ENCODE data around the gene VAPA.

- TF ChIP-seq RB1 (IDR thresholded peaks at IDR 0.05; ENCODE audit: borderline replicate concordance) (no peak), MAX (IDR thresholded peaks at IDR 0.05; ENCODE audit: low read depth, low read length) (no peak), TCF7 (IDR thresholded peaks at IDR 0.05; ENCODE audit: borderline replicate concordance) (no peak), ESRRA (IDR thresholded peaks at IDR 0.05; ENCODE audit: low read length) (no peak), ATF2 (IDR thresholded peaks at IDR 0.05; ENCODE audit: low read length) (no peak), MTA3 (IDR thresholded peaks at IDR 0.05; ENCODE audit: borderline replicate concordance, low read length) (no peak)
- TF ChIP-seq, protein P1, sequence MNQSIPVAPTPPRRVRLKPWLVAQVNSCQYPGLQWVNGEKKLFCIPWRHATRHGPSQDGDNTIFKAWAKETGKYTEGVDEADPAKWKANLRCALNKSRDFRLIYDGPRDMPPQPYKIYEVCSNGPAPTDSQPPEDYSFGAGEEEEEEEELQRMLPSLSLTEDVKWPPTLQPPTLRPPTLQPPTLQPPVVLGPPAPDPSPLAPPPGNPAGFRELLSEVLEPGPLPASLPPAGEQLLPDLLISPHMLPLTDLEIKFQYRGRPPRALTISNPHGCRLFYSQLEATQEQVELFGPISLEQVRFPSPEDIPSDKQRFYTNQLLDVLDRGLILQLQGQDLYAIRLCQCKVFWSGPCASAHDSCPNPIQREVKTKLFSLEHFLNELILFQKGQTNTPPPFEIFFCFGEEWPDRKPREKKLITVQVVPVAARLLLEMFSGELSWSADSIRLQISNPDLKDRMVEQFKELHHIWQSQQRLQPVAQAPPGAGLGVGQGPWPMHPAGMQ (IDR thresholded peaks at IDR 0.05; ENCODE audit: borderline replicate concordance) = no peak
These were observed 17.3 kb downstream of the VAPA start for GRCh38 chr18:9931146-9931545.

Data from GM12878 (cell line).